Activated naive CD8-positive, alpha-beta T cell treated with anti-CD3 and anti-CD28 coated beads, Interleukin-2, amount 50 U/mL, for 16 hours (primary cell): ENCODE results near the gene ZNF177.

ENCODE experiments used
- DNase-seq: peaks from one replicate; pipeline ENCODE4 v3.0.0-alpha.2; 2020; ENCODE audit warnings: low read depth, low spot score

The ZNF177 gene

GRCh38 chr19:9430444-9430843 is 67.6 kb downstream of the ZNF177 start:
- DNase-seq: no peak

DNA sequence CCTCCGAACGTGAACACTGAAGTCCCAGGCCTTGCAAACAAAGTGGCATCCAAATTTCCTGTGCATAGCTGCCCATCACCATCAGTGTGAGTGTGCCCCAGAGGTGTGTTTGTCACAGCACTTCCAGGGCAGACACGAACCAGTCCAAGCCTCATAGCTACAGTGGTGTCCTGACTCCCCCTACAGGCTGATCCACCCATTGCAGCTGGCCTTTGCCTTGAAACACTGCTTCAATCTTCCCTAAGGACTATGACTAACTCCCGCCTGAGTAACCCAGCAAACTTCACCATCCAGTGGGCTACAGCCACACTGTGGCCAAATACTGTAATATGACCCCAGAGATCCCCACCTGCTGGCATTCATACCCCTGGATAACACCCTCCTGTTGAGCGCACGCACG is 68.7 kb downstream of the ZNF177 start:
- no peak for DNase-seq
